Glutamatergic neuron (in vitro differentiated cells): ENCODE data around the gene ZMYND19. TPM values are rescaled to one million over a fixed set of nuclear protein-coding genes. Genes with fewer than 3 reads are reported as not detected.
"Not testable (repeated sequence)": the region's sequence is repeated elsewhere in the genome, so short reads cannot be mapped to it uniquely, and the experiment has no call there.

Experiments used
- DNase-seq: peaks from one replicate; pipeline ENCODE4 v3.0.0; 2022
- H3K27ac Mint-ChIP-seq: one replicate; pipeline ENCODE4 v1.8.0; 2020; ENCODE audit warnings: mild to moderate bottlenecking, mixed read lengths, inconsistent platforms; ENCODE audit not compliant: unreplicated experiment
- H3K27me3 Mint-ChIP-seq: one replicate; pipeline ENCODE4 v1.8.0; 2020; ENCODE audit warnings: mild to moderate bottlenecking, moderate library complexity, mixed read lengths, inconsistent platforms; ENCODE audit not compliant: unreplicated experiment
- H3K36me3 Mint-ChIP-seq: one replicate; pipeline ENCODE4 v1.8.0; 2020; ENCODE audit warnings: mild to moderate bottlenecking, mixed read lengths, inconsistent platforms; ENCODE audit not compliant: unreplicated experiment
- H3K4me1 Mint-ChIP-seq: one replicate; pipeline ENCODE4 v1.8.0; 2020; ENCODE audit warnings: mild to moderate bottlenecking, low read depth, mixed read lengths, inconsistent platforms; ENCODE audit not compliant: unreplicated experiment
- H3K4me3 Mint-ChIP-seq: one replicate; pipeline ENCODE4 v1.8.0; 2020; ENCODE audit warnings: mild to moderate bottlenecking, mixed read lengths, inconsistent platforms; ENCODE audit not compliant: unreplicated experiment
- H3K9me3 Mint-ChIP-seq: one replicate; pipeline ENCODE4 v1.8.0; 2020; ENCODE audit warnings: mild to moderate bottlenecking, moderate library complexity, mixed read lengths, inconsistent platforms; ENCODE audit not compliant: unreplicated experiment
- CTCF ChIP-seq: fragments of 200-600 bp; sonication (generic); IDR thresholded peaks from one replicate; pipeline ENCODE4 v1.5.0; 2021; ENCODE audit not compliant: partially characterized antibody, unreplicated experiment
- total RNA-seq: library from RNA; stranded (reverse); fragmentation: NEBNext Ultra II Directional; extraction: Animal tissue kit (Norgen Biotek cat#: 25700); gene quantifications from one replicate; pipeline ENCODE4 v1.2.1, GENCODE V29; 2021; ENCODE audit not compliant: unreplicated experiment

ZMYND19 gene
- total RNA-seq, 1 donor from 2014 or later = 33.9 TPM

GRCh38 chr9:137632230-137633161, 42.2 kb upstream of the ZMYND19 start:
- Mint-ChIP-seq H3K27me3 (no peaks in the 10 kb centered on the region), H3K9me3 (no peaks in the 10 kb centered on the region), H3K4me1 (peaks cover 9% of the 10 kb centered on the region), H3K27ac (peak overlapping the region; percentile 11), H3K36me3 (no peaks in the 10 kb centered on the region), H3K4me3 (peak overlapping the region; percentile 39)
- no peak for TF ChIP-seq CTCF
- no peak for DNase-seq

- no peaks in the 10 kb centered on the region for H3K9me3 Mint-ChIP-seq
- no peaks in the 10 kb centered on the region for H3K36me3 Mint-ChIP-seq
- H3K4me3 Mint-ChIP-seq = no peak overlapping the region
- H3K27me3 Mint-ChIP-seq = no peaks in the 10 kb centered on the region
- no peak for DNase-seq
- H3K27ac Mint-ChIP-seq = peak overlapping the region; percentile 11
- peaks cover 9% of the 10 kb centered on the region for H3K4me1 Mint-ChIP-seq
- no peak for TF ChIP-seq CTCF
These were observed 41.3 kb upstream of the ZMYND19 start for GRCh38 chr9:137631345-137632229.

GRCh38 chr9:137630679-137631078, 40.4 kb upstream of the ZMYND19 start:
- Mint-ChIP-seq H3K9me3 (no peaks in the 10 kb centered on the region), H3K36me3 (no peaks in the 10 kb centered on the region), H3K27me3 (no peaks in the 10 kb centered on the region), H3K27ac (no peak overlapping the region), H3K4me3 (no peak overlapping the region), H3K4me1 (peaks cover 9% of the 10 kb centered on the region)
- no peak for DNase-seq
- TF ChIP-seq CTCF = no peak

- Mint-ChIP-seq H3K36me3 (no peaks in the 10 kb centered on the region), H3K27ac (no peak overlapping the region), H3K4me3 (no peak overlapping the region)
These were observed 39.8 kb upstream of the ZMYND19 start for GRCh38 chr9:137630126-137630525.

GRCh38 chr9:137627406-137627805, 37.1 kb upstream of the ZMYND19 start:
- H3K27ac Mint-ChIP-seq, DNase-seq, H3K27me3 Mint-ChIP-seq, H3K36me3 Mint-ChIP-seq, H3K9me3 Mint-ChIP-seq, H3K4me3 Mint-ChIP-seq, H3K4me1 Mint-ChIP-seq: not testable (repeated sequence)

More at GRCh38 chr9:137630126-137630525, 39.8 kb upstream of the ZMYND19 start:
- H3K9me3 Mint-ChIP-seq = peaks cover 1% of the 10 kb centered on the region
- no peak for TF ChIP-seq CTCF
- no peak for DNase-seq
- peaks cover 2% of the 10 kb centered on the region for H3K27me3 Mint-ChIP-seq
- peaks cover 9% of the 10 kb centered on the region for H3K4me1 Mint-ChIP-seq
